Panc1 (cell line): ENCODE measurements around the gene NYAP2. TPM values are rescaled to one million over a fixed set of nuclear protein-coding genes. Genes with fewer than 3 reads are reported as not detected.

Experiments
- ATAC-seq: fragments of 200-7000 bp; cut with Tn5 transposase; 2 replicates; pipeline ENCODE4 v1.9.1; 2020; ENCODE audit warnings: mild to moderate bottlenecking, moderate library complexity
- BruUV-seq: library from RNA; stranded (reverse); fragments of 400-500 nt; replicated peaks from 2 replicates; lab custom pipeline; 2021; lab: Mats Ljungman, UMichigan
- CTCF ChIA-PET: fragments of 300-600 bp; sonication (Branson Sonifier 250); formaldehyde crosslinking; loops from one replicate; lab custom pipeline; 2022; ENCODE audit warnings: antibody characterized with exemption; lab: Charles Lee
- POLR2A ChIA-PET: fragments of 300-600 bp; sonication (Branson Sonifier 250); formaldehyde crosslinking; loops from one replicate; lab custom pipeline; 2022; ENCODE audit warnings: antibody characterized with exemption; lab: Charles Lee
- DNase-seq: peaks from one replicate; pipeline ENCODE4 v3.0.0-alpha.2; 2010; ENCODE audit warnings: low read depth, low spot score
- H3K27ac ChIP-seq: 2 replicates; pipeline ENCODE4 v1.5.1; 2011; ENCODE audit warnings: mild to moderate bottlenecking, low read length, inconsistent platforms
- H3K27me3 ChIP-seq: fragments of 200-500 bp; sonication (Bioruptor generic); 2 replicates; pipeline ENCODE4 v1.6.0; 2014; ENCODE audit warnings: low read length, inconsistent platforms; ENCODE audit not compliant: control insufficient read depth, insufficient read depth
- H3K36me3 ChIP-seq: fragments of 200-500 bp; sonication (Bioruptor generic); 2 replicates; pipeline ENCODE4 v1.5.1; 2014; ENCODE audit warnings: inconsistent platforms, mild to moderate bottlenecking, low read length, moderate library complexity; ENCODE audit not compliant: control insufficient read depth, insufficient read depth
- H3K4me1 ChIP-seq: 2 replicates; pipeline ENCODE4 v1.5.1; 2011; ENCODE audit warnings: inconsistent platforms, mild to moderate bottlenecking, low read length, moderate library complexity; ENCODE audit not compliant: control insufficient read depth, insufficient read depth
- H3K4me3 ChIP-seq, 2 experiments: 2 replicates each; pipeline ENCODE4 v1.5.1; 2011 to 2012; ENCODE audit warnings: low read depth in 2 of 2, low read length in 2 of 2, mild to moderate bottlenecking in 2 of 2, inconsistent platforms in 1 of 2, moderate library complexity in 1 of 2
- H3K9me3 ChIP-seq: fragments of 200-500 bp; sonication (Bioruptor generic); 2 replicates; pipeline ENCODE4 v1.5.1; 2014; ENCODE audit warnings: low read depth, mild to moderate bottlenecking, inconsistent platforms, low read length, moderate library complexity; ENCODE audit not compliant: control insufficient read depth, insufficient read depth
- POLR2AphosphoS5 ChIP-seq: IDR thresholded peaks from 2 replicates; pipeline ENCODE4 v1.6.1; 2012; ENCODE audit warnings: mild to moderate bottlenecking, low read depth, low read length, moderate library complexity
- SIN3A ChIP-seq: IDR thresholded peaks from 2 replicates; pipeline ENCODE4 v1.6.1; 2012; ENCODE audit warnings: low read depth, mild to moderate bottlenecking, low read length, moderate library complexity, borderline replicate concordance; ENCODE audit not compliant: insufficient read depth
- TCF7L2 ChIP-seq: IDR thresholded peaks from 2 replicates; pipeline ENCODE4 v1.6.1; 2011; ENCODE audit warnings: mild to moderate bottlenecking, low read depth, low read length, inconsistent platforms
- in situ Hi-C: cut with HindIII; loops from 2 replicates; pipeline ENCODE4 v1.10.0; 2016; ENCODE audit warnings: low sequenced_read_pairs, low pct_unique_long_range_greater_than_20kb
- intact Hi-C: fragments of 100-400 bp; cut with micrococcal nuclease; formaldehyde crosslinking; loops from one replicate; pipeline ENCODE4 v1.10.0; 2022; ENCODE audit not compliant: unreplicated experiment
- total RNA-seq: library from RNA; stranded (reverse); gene quantifications from one replicate; pipeline ENCODE4 v1.2.1, GENCODE V29; 2021; ENCODE audit not compliant: unreplicated experiment
- TF ChIP-seq, protein P1 (sequence below): fragments of 450-650 bp; IDR thresholded peaks from 2 replicates; pipeline ENCODE4 v1.5.1; 2017; ENCODE audit warnings: mild to moderate bottlenecking
- TF ChIP-seq, protein P2 (sequence below), 2 experiments: IDR thresholded peaks; 2 replicates each; pipeline ENCODE4 v1.6.1; 2011 to 2012; ENCODE audit warnings: low read depth in 2 of 2, control low read depth in 1 of 2, low read length in 1 of 2, mild to moderate bottlenecking in 1 of 2, moderate library complexity in 1 of 2; ENCODE audit not compliant: insufficient read depth in 1 of 2

Gene NYAP2
- total RNA-seq, 1 experiment from 2014 or later = not detected

DNA sequence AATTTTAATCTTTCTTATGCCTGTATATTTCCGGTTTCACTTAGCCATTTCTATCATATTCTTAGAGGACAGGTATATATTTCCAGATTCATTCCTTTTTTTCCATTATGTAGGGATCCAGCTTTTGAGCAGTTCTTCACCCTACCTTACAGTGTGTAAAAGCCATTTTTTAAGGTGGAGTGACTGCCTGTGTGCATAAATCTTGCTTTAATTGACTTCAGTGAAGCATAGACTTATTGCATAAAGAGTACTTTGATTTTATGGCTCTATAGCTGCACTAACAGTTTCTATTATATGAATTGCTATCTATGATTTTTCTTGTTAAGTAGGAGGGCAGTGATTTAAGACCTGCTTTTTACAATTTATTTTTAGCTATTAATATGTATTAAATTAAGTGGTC lies 132.6 kb downstream of the NYAP2 start:
- Histone ChIP-seq H3K9me3 (no peaks in the 10 kb centered on the region), H3K27ac (no peak overlapping the region), H3K4me3 (no peak overlapping the region), H3K36me3 (no peaks in the 10 kb centered on the region), H3K27me3 (no peaks in the 10 kb centered on the region), H3K4me1 (no peaks in the 10 kb centered on the region)
- intact Hi-C loops = no loop called here
- ATAC-seq = no peak
- POLR2A ChIA-PET = no interaction called here
- BruUV-seq = no TSS peak
- TF ChIP-seq POLR2AphosphoS5 = no peak
- TF ChIP-seq, protein P1, sequence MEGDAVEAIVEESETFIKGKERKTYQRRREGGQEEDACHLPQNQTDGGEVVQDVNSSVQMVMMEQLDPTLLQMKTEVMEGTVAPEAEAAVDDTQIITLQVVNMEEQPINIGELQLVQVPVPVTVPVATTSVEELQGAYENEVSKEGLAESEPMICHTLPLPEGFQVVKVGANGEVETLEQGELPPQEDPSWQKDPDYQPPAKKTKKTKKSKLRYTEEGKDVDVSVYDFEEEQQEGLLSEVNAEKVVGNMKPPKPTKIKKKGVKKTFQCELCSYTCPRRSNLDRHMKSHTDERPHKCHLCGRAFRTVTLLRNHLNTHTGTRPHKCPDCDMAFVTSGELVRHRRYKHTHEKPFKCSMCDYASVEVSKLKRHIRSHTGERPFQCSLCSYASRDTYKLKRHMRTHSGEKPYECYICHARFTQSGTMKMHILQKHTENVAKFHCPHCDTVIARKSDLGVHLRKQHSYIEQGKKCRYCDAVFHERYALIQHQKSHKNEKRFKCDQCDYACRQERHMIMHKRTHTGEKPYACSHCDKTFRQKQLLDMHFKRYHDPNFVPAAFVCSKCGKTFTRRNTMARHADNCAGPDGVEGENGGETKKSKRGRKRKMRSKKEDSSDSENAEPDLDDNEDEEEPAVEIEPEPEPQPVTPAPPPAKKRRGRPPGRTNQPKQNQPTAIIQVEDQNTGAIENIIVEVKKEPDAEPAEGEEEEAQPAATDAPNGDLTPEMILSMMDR = no peak
- TF ChIP-seq TCF7L2 = no peak
- TF ChIP-seq SIN3A = no peak
- TF ChIP-seq, protein P2, sequence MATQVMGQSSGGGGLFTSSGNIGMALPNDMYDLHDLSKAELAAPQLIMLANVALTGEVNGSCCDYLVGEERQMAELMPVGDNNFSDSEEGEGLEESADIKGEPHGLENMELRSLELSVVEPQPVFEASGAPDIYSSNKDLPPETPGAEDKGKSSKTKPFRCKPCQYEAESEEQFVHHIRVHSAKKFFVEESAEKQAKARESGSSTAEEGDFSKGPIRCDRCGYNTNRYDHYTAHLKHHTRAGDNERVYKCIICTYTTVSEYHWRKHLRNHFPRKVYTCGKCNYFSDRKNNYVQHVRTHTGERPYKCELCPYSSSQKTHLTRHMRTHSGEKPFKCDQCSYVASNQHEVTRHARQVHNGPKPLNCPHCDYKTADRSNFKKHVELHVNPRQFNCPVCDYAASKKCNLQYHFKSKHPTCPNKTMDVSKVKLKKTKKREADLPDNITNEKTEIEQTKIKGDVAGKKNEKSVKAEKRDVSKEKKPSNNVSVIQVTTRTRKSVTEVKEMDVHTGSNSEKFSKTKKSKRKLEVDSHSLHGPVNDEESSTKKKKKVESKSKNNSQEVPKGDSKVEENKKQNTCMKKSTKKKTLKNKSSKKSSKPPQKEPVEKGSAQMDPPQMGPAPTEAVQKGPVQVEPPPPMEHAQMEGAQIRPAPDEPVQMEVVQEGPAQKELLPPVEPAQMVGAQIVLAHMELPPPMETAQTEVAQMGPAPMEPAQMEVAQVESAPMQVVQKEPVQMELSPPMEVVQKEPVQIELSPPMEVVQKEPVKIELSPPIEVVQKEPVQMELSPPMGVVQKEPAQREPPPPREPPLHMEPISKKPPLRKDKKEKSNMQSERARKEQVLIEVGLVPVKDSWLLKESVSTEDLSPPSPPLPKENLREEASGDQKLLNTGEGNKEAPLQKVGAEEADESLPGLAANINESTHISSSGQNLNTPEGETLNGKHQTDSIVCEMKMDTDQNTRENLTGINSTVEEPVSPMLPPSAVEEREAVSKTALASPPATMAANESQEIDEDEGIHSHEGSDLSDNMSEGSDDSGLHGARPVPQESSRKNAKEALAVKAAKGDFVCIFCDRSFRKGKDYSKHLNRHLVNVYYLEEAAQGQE (IDR thresholded peaks at IDR 0.05; ENCODE audit: insufficient read depth in 1 of 2, low read depth in 2 of 2, low read length in 1 of 2) = no peak
- CTCF ChIA-PET = no interaction called here
- no peak for DNase-seq
- in situ Hi-C loops = no loop called here

DNA sequence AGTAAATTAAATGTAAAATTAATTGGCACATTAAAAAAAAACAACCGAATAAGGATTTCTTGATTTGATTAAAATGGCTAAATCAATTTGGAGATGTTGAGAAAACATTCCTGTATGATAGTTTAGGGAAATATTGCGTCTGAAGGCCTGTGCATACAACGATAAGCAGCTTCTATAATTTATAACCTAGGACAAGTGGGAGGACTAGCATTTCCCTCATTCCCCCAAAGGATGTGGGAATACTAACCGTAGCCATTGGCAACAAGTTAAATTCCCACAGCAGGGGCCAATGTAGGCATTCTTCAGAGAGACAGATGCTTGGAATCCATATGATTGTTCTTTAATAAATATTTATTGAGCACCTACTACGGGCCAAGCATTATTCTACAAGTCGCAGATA lies 134.5 kb downstream of the NYAP2 start:
- no TSS peak for BruUV-seq
- intact Hi-C loops = no loop called here
- no peak for ATAC-seq

More for the DNA sequence above, 134.5 kb downstream of the NYAP2 start:
- H3K9me3 ChIP-seq = no peaks in the 10 kb centered on the region
- no peak for DNase-seq
- no peak overlapping the region for H3K4me3 ChIP-seq
- POLR2A ChIA-PET = no interaction called here
- CTCF ChIA-PET = no interaction called here
- no peaks in the 10 kb centered on the region for H3K27me3 ChIP-seq
- H3K36me3 ChIP-seq = no peaks in the 10 kb centered on the region
- H3K27ac ChIP-seq = no peak overlapping the region
- TF ChIP-seq, protein P1 = no peak
- TF ChIP-seq, protein P2 (IDR thresholded peaks at IDR 0.05; ENCODE audit: insufficient read depth in 1 of 2, low read depth in 2 of 2, low read length in 1 of 2) = no peak
- no peak for TF ChIP-seq SIN3A
- TF ChIP-seq TCF7L2 = no peak
- TF ChIP-seq POLR2AphosphoS5 = no peak
- H3K4me1 ChIP-seq = no peaks in the 10 kb centered on the region
- in situ Hi-C loops = no loop called here
